Measurements from ENCODE around the gene DNAH3. TPM values are rescaled to one million over a fixed set of nuclear protein-coding genes. Genes with fewer than 3 reads are reported as not detected.

Gene DNAH3
- total RNA-seq, 2 experiments from 2014 or later: not detected

- Mint-ChIP-seq H3K27ac (no peak overlapping the region), H3K4me3 (no peak overlapping the region), H3K9me3 (no peaks in the 10 kb centered on the region), H3K27me3 (no peaks in the 10 kb centered on the region), H3K36me3 (peaks cover 22% of the 10 kb centered on the region), H3K4me1 (ENCODE audit: low read depth) (peaks cover 28% of the 10 kb centered on the region)
- ChIA-PET POLR2A (no interaction called here), CTCF (no interaction called here)
- DNase-seq: no peak
- intact Hi-C loops (cut with micrococcal nuclease): no loop called here
Observed at GRCh38 chr16:20894388-20894787, 256.3 kb downstream of the DNAH3 start.

GRCh38 chr16:20889625-20890275 lies 260.9 kb downstream of the DNAH3 start:
- Mint-ChIP-seq H3K27ac (no peak overlapping the region), H3K36me3 (peaks cover 10% of the 10 kb centered on the region), H3K4me3 (no peak overlapping the region), H3K4me1 (ENCODE audit: low read depth) (peaks cover 18% of the 10 kb centered on the region), H3K27me3 (no peaks in the 10 kb centered on the region), H3K9me3 (no peaks in the 10 kb centered on the region)
- no peak for DNase-seq
- POLR2A ChIA-PET: interaction anchor here (1.5 kb wide), 1 partner anchor 11 kb away, joined by 4 read pairs; the partner anchor contains the start of genes DCUN1D3 and LYRM1
- CTCF ChIA-PET: no interaction called here
- intact Hi-C loops (cut with micrococcal nuclease): no loop called here

DNA sequence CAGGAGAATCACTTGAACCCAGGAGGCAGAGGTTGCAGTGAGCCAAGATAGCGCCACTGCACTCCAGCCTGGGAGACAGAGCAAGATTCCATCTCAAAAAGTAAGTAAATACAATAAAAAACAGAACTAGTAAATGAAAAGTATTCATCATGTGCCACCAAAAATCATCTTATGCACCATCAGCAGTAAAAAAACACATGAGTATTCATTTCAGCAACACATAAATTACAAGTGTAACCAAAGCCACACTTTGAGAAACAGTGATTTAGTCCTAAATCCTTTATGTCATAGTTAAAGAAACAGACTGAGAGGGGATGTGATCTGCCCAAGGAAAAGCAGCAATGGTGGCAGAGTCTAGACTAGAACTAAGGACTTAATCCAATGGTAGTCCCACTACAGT lies 263.4 kb downstream of the DNAH3 start:
- POLR2A ChIA-PET: no interaction called here

GRCh38 chr16:20886320-20886719 lies 264.3 kb downstream of the DNAH3 start:
- intact Hi-C loops (cut with micrococcal nuclease): no loop called here

More for the DNA sequence above, 263.4 kb downstream of the DNAH3 start:
- no peaks in the 10 kb centered on the region for H3K36me3 Mint-ChIP-seq
- H3K27me3 Mint-ChIP-seq: no peaks in the 10 kb centered on the region
- H3K9me3 Mint-ChIP-seq: no peaks in the 10 kb centered on the region
- DNase-seq: no peak
- H3K4me3 Mint-ChIP-seq: no peak overlapping the region
- peaks cover 27% of the 10 kb centered on the region for H3K4me1 Mint-ChIP-seq (ENCODE audit: low read depth)
- CTCF ChIA-PET: no interaction called here
- no peak overlapping the region for H3K27ac Mint-ChIP-seq
- intact Hi-C loops (cut with micrococcal nuclease): no loop called here

GRCh38 chr16:20884240-20884556 lies 266.4 kb downstream of the DNAH3 start:
- Mint-ChIP-seq H3K4me1 (ENCODE audit: low read depth) (peaks cover 36% of the 10 kb centered on the region), H3K36me3 (no peaks in the 10 kb centered on the region), H3K9me3 (no peaks in the 10 kb centered on the region), H3K4me3 (no peak overlapping the region), H3K27me3 (no peaks in the 10 kb centered on the region), H3K27ac (peak overlapping the region; percentile 4)
- ChIA-PET POLR2A (interaction anchor here (1.5 kb wide), 1 partner anchor 10 kb away, joined by 9 read pairs; no protein-coding TSS in a partner anchor), CTCF (no interaction called here)
- intact Hi-C loops (cut with micrococcal nuclease): no loop called here
- DNase-seq: peak; percentile 47

More at GRCh38 chr16:20886320-20886719, 264.3 kb downstream of the DNAH3 start:
- Mint-ChIP-seq H3K4me1 (ENCODE audit: low read depth) (peaks cover 27% of the 10 kb centered on the region), H3K27me3 (no peaks in the 10 kb centered on the region), H3K36me3 (no peaks in the 10 kb centered on the region), H3K4me3 (no peak overlapping the region), H3K9me3 (no peaks in the 10 kb centered on the region), H3K27ac (no peak overlapping the region)
- POLR2A ChIA-PET: interaction anchor here (1.8 kb wide), 1 partner anchor 11 kb away, joined by 4 read pairs; no protein-coding TSS in a partner anchor
- CTCF ChIA-PET: interaction anchor here (1.5 kb wide), 1 partner anchor 11 kb away, joined by 4 read pairs; no protein-coding TSS in a partner anchor
- DNase-seq: no peak

- Mint-ChIP-seq H3K4me1 (ENCODE audit: low read depth) (peaks cover 41% of the 10 kb centered on the region), H3K27ac (no peak overlapping the region), H3K36me3 (no peaks in the 10 kb centered on the region), H3K9me3 (no peaks in the 10 kb centered on the region), H3K27me3 (no peaks in the 10 kb centered on the region), H3K4me3 (no peak overlapping the region)
- ChIA-PET POLR2A (interaction anchor here (1.5 kb wide), 1 partner anchor 9 kb away, joined by 9 read pairs; no protein-coding TSS in a partner anchor), CTCF (no interaction called here)
- DNase-seq: no peak
- intact Hi-C loops (cut with micrococcal nuclease): no loop called here
Observed at GRCh38 chr16:20883554-20884239, 266.9 kb downstream of the DNAH3 start.

Other genes with a start within 250 kb of the DNAH3 start
- gene LDAF1, start 7.8 kb upstream of the DNAH3 start, total RNA-seq: 10 to 100 TPM; 13.9 to 15.1 TPM
- not detected for gene ZP2, start 60.7 kb upstream of the DNAH3 start, total RNA-seq
- gene ANKS4B, start 82.9 kb upstream of the DNAH3 start, total RNA-seq: not detected
- gene CRYM, start 127.4 kb upstream of the DNAH3 start, total RNA-seq: not detected

Measured in activated CD4-positive, alpha-beta memory T cell treated with anti-CD3 and anti-CD28 coated beads for 36 hours (primary cell).